ENCODE results near the gene ENHO. TPM values are rescaled to one million over a fixed set of nuclear protein-coding genes. Genes with fewer than 3 reads are reported as not detected.
"Not testable (repeated sequence)": the region's sequence is repeated elsewhere in the genome, so short reads cannot be mapped to it uniquely, and the experiment has no call there.

Gene ENHO
- total RNA-seq, 1 experiment from 2014 or later: not detected

GRCh38 chr9:34482746-34483145 is 40.0 kb downstream of the ENHO start:
- not testable (repeated sequence) for DNase-seq (ENCODE audit: extremely low read depth, low read depth)

DNA sequence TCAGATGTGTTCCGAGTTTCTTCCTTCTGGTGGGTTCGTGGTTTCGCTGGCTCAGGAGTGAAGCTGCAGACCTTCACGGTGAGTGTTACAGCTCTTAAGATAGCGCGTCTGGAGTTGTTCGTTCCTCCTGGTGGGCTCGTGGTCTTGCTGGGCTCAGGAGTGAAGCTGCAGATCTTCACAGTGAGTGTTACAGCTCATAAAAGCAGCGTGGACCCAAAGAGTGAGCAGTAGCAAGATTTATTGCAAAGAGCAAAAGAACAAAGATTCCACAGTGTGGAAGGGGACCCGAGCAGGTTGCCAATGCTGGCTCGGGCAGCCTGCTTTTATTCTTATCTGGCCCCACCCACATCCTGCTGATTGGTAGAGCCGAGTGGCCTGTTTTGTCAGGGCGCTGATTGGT is 41.2 kb downstream of the ENHO start:
- DNase-seq (ENCODE audit: extremely low read depth, low read depth): not testable (repeated sequence)

- no peak for DNase-seq (ENCODE audit: extremely low read depth, low read depth)
These were observed 43.3 kb downstream of the ENHO start for GRCh38 chr9:34479431-34479866.

DNA sequence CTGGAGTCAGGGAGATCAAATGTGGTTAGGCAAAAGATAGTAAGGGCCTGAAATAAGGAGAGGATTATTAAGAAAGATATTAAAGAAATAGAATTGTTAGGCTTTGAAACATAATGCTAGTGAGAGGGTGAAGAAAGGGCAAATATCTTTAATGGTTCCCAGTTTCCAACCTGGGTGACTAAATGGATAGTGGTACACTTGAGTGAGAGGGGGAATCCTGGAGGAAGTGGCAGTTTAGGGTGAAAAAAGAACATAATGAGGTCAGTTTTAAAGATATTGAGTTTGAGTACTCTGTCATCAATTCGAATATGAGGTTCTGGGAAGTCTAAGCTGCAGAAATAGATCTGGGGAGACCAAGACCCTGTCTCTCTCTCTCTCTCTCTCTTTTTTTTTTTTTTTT is 45.2 kb downstream of the ENHO start:
- no peak for DNase-seq (ENCODE audit: extremely low read depth, low read depth)

GRCh38 chr9:34475097-34475496 is 47.7 kb downstream of the ENHO start:
- no peak for DNase-seq (ENCODE audit: extremely low read depth, low read depth)

Small RNA genes within 50 kb of the gene (small RNA-seq; reads per million reads assigned to genes)
- gene RN7SKP24: 0 reads per million in 2 experiments

Other genes starting within 250 kb of the ENHO start
- gene KIF24, start 193.7 kb downstream of the ENHO start, total RNA-seq (2014; rRNA removed; shearing (Covaris generic)): 2.4 and 2.5 TPM in 2 replicates
- gene NUDT2, start 193.4 kb downstream of the ENHO start, total RNA-seq (2014; rRNA removed; shearing (Covaris generic)): 15.6 and 16.2 TPM in 2 replicates
- 0.61 and 0.79 TPM in 2 replicates for gene MYORG, start 146.1 kb downstream of the ENHO start, total RNA-seq (2014; rRNA removed; shearing (Covaris generic))
- 7.7 and 9.3 TPM in 2 replicates for gene FAM219A, start 64.4 kb downstream of the ENHO start, total RNA-seq (2014; rRNA removed; shearing (Covaris generic))
- 0.25 TPM in 1 of 2 replicates, not detected in the other for gene DNAI1, start 64.2 kb downstream of the ENHO start, total RNA-seq (2014; rRNA removed; shearing (Covaris generic))
- gene CNTFR, start 66.7 kb upstream of the ENHO start, total RNA-seq (2014; rRNA removed; shearing (Covaris generic)): 0.17 TPM in 1 of 2 replicates, not detected in the other
- gene RPP25L, start 89.1 kb upstream of the ENHO start, total RNA-seq (2014; rRNA removed; shearing (Covaris generic)): 27.3 and 40.0 TPM in 2 replicates
- gene DCTN3, start 97.5 kb upstream of the ENHO start, total RNA-seq (2014; rRNA removed; shearing (Covaris generic)): 32.3 and 41.3 TPM in 2 replicates
- not detected in 2 replicates for gene ARID3C, start 106.1 kb upstream of the ENHO start, total RNA-seq (2014; rRNA removed; shearing (Covaris generic))
- 80.3 and 83.5 TPM in 2 replicates for gene SIGMAR1, start 114.8 kb upstream of the ENHO start, total RNA-seq (2014; rRNA removed; shearing (Covaris generic))
- gene GALT, start 123.7 kb upstream of the ENHO start, total RNA-seq (2014; rRNA removed; shearing (Covaris generic)): 14.0 and 16.0 TPM in 2 replicates
- 2.2 and 3.3 TPM in 2 replicates for gene IL11RA, start 129.2 kb upstream of the ENHO start, total RNA-seq (2014; rRNA removed; shearing (Covaris generic))
- gene CCL27, start 139.7 kb upstream of the ENHO start, total RNA-seq (2014; rRNA removed; shearing (Covaris generic)): 0.47 TPM in 1 of 2 replicates, not detected in the other
- not detected in 2 replicates for gene CCL19, start 168.3 kb upstream of the ENHO start, total RNA-seq (2014; rRNA removed; shearing (Covaris generic))
- gene CCL21, start 187.1 kb upstream of the ENHO start, total RNA-seq (2014; rRNA removed; shearing (Covaris generic)): not detected in 2 replicates

Data from NCI-H460 (cell line).